Stimulated activated CD4-positive, alpha-beta T cell treated with anti-CD3 and anti-CD28 coated beads, TNF-alpha, amount 100 ng/mL, for 4 hours (primary cell): ENCODE data around the gene PLEKHG2.

Experiments
- DNase-seq, 3 experiments: peaks; one replicate each; pipeline ENCODE4 v3.0.0-alpha.2; 2020; ENCODE audit warnings: low read depth in 3 of 3

PLEKHG2 gene

GRCh38 chr19:39384839-39385568 is 27.5 kb upstream of the PLEKHG2 start:
- DNase-seq = no peak

DNA sequence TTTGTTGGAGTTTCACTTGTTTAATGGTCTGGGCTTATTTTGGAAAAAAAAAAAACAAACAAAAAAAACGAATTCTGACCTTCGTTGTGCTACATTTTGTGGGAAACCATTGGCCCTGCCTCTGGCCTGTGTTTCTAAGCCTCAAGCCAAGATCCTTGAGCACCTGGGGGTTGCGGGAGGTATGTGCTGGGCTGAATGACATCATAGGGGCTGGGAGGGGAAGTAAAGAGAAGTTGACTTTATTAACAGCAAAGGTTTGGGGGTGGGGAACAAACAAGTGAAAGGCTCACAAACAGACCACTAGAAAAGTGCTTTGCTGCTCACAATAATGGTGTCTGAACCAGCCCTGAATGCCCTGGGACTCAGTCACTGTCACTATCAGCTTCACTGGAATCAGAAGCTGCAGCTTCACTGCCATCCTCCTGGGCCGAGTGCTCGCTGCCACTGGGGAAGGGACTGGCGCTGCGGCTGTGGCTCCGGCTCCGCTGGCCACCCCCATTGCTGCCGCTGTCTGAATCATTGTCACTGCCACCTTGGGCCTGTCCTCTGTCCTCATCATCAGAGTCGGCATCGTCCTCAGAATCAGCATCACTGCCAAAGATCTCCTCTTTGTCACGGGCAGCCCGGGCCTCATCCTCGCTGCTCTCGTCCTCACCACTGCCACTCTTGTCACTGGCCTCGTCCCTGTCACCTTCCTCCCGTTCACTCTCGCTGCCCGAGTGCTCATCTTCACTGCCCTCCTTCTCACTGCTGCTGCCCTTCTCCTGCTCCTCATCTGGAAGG is 26.6 kb upstream of the PLEKHG2 start:
- no peak for DNase-seq

DNA sequence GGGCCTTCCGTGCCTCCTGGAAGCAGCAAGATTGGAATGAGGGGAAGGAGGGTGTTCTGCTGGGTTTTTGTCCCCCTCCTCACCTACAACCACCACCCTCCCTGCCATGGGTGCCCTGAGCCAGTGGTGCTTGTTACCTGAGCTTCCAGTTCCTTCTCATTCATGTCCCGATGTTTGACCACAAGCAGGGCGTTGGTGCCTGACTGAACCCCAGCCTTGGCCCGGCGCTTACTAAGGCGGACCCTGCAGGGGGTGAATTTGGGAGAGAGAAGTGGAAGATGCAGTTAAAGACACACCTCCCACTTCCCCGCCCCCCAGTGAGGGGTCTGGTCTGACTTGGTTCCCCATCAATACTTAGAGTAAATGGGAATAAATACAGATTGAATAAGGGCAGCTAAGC is 25.9 kb upstream of the PLEKHG2 start:
- no peak for DNase-seq

GRCh38 chr19:39388657-39389056 is 23.8 kb upstream of the PLEKHG2 start:
- no peak for DNase-seq

GRCh38 chr19:39389631-39390414 is 22.6 kb upstream of the PLEKHG2 start:
- DNase-seq = no peak

DNA sequence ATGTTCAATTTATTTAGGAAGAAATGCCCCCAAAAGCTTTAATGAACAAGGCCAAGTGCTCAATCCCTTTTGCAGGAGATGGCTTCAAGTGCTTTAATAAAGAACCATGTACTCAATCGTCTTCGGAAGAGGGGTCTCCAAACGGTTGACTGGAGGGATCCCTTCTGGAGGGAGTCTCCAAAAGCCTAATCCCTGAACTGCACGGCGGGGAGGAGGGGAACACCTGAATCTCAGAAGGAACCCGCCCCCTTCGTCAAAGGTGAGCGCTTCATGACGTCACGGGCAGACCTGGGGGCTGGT is 22.1 kb upstream of the PLEKHG2 start:
- DNase-seq = peak in 2 of 3 experiments; percentile 70 to 71

DNA sequence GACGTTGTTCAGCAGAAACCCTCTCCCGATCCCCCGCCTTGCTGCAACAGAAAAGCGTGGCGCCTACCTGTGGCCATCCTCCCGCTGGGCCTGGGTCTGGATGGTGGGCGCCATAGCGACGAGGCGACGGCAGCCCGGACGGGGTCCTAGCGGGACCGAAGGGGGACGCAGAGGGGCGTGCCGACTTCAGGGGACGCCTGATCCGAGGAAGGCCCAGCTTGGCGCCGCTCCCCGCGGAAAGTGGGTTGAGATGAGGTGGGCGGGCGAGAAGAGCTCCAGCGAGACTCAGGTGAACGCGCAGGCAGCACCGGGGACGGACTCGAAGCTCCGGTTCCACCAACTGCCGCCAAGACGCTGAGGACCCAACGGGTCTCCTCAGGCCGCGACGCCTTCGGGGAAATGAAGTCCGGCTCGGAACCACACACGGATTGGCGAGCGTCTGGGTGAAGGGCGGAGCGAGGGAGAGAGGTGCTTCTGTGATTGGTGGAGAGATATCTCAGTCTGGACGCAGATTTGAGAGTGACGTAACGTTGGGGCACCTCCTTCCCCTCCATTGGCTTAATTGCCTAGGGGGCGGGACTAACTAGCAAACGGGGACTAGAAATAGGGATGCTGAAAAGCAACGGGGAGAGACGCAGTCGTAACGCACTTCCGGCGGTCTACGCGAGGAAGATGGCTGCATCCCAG is 21.6 kb upstream of the PLEKHG2 start, which contains the start of the genes MED29 and PAF1:
TSS of gene MED29 (plus strand) at position 628 of the 687 bp plus-strand sequence. CDS start at position 673, 45 bp downstream.
TSS of gene PAF1 (minus strand) at position 356 of the 687 bp plus-strand sequence. CDS start at position 114, 242 bp downstream.
- peak; percentile 72 to 92 (median 91) for DNase-seq

GRCh38 chr19:39397360-39398296 is 14.8 kb upstream of the PLEKHG2 start:
- DNase-seq = peak; percentile 89 to 95 (median 91)

DNA sequence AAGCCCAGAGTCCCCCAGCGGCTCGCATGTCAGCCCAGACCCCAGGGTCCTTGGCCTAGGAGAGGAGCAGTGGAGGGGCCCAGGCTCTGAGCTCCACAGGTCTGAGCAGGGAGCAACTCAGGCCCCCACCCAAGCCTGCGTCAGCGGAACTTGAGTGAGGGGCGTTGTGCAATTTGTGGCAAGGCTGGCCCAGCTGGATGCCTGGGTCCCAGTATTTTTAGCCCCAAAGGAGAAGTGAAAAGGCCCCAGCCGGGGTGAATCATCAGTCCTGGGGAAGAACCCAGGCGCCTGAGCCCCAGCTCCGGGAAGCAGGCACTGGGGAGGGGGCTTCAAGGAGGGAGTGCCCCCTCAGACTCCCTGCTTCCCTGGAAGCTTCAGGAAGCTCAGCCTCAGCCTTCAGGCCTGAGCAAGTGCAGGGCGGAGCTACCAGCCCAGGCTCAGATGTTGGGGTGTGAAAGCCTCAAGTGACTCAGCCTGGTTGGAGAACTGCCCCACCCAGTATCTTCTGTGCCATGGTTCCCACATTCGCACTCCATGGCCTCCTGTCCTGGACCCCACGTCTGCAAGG is 14.1 kb upstream of the PLEKHG2 start:
- DNase-seq = peak in 1 of 3 experiments; percentile 32

GRCh38 chr19:39399668-39400050 is 12.8 kb upstream of the PLEKHG2 start:
- no peak for DNase-seq

- no peak for DNase-seq
Measured at GRCh38 chr19:39400061-39400460, 12.4 kb upstream of the PLEKHG2 start.

DNA sequence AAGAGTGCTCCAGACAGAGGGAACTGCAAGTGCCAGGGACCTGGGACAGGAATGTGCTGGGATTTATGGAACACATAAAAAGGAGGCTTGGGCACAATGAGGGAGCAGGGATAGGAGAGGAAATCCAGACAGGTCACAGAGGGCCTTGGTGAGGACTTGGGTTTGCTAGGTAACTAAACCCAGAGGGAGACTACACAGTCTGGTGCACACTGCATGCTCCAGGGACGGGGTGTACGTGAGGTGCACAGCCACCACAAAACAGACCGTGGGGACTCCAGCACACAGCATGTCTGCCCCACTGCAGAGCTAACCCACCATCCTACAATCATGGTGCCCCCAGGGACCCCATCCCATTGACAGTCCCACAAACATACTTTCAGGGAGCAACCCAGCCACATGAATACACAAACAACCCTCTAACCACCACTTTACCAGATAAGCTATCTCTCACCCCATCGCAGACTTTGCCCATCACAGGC is 11.4 kb upstream of the PLEKHG2 start:
- DNase-seq = no peak

GRCh38 chr19:39401549-39402345 is 10.7 kb upstream of the PLEKHG2 start:
- DNase-seq = peak; percentile 45 to 63 (median 51)

DNA sequence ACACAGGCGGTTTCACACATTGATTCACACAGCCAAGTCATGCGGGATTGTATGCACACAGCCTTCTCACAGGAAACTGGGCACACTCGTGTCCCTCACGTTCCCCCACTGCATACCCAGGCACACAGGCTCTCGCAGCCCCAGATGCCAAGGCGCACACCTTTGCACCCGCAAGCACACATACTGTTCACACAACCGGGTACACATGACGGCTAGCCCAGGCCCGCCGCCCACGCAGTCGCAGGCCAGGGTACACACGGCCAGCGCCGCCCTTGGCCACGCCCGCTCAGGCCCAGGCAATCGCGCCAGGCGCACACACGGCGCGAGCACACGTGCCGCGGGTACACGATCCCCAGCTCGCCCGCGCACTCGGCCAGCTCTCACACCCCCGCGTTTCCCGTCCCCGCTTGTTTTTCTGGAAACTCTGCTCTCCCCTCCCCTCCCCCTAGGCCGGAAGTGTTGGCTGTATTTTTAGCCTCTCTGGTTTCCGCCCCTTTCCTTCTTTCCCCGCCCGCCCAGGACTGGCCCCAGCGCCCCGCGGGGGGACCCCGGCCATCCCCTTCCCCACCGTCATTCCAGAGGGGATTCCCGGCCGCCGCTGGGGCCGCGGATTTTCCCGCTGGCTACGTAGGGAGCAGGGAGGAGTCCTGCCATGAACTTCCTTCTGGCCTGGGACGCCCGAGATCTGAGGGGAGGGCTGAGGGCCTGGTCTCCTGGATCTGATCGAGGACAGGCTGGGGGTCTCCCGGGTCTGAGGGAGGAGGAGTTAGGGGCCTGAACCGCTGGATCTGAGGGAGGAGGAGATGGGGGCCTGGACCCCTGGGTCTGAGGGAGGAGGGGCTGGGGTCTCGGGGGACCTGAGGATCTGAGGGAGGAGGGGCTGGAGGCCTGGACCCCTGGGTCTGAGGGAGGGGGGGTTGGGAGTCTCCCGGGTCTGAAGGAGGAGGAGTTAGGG is 9.8 kb upstream of the PLEKHG2 start:
- DNase-seq = peak; percentile 70 to 80 (median 72)

GRCh38 chr19:39403331-39404312 is 8.8 kb upstream of the PLEKHG2 start:
- peak; percentile 91 to 92 (median 91) for DNase-seq

- DNase-seq = no peak
Measured at GRCh38 chr19:39405261-39405957, 7.1 kb upstream of the PLEKHG2 start.
